H9 (cell line): ENCODE data around the gene TIAL1. TPM values are rescaled to one million over a fixed set of nuclear protein-coding genes. Genes with fewer than 3 reads are reported as not detected.
A peak's percentile ranks its signal among the peaks of the same experiment; 100 is the strongest.

Experiments used
- DNase-seq: peaks from one replicate; pipeline ENCODE4 v3.0.0-alpha.2; 2017
- H2AFZ ChIP-seq: one replicate; pipeline ENCODE4 v1.6.1; 2013; ENCODE audit warnings: mild to moderate bottlenecking, low read length, control low read depth, moderate library complexity
- H2AK5ac ChIP-seq: 2 replicates; pipeline ENCODE4 v1.6.1; 2013; ENCODE audit warnings: low read length, control low read depth, mixed read lengths; ENCODE audit not compliant: insufficient read length
- H2BK120ac ChIP-seq: one replicate; pipeline ENCODE4 v1.6.1; 2013; ENCODE audit warnings: low read depth, mild to moderate bottlenecking, low read length, control low read depth, inconsistent platforms; ENCODE audit not compliant: poor library complexity, severe bottlenecking
- H2BK12ac ChIP-seq: 2 replicates; pipeline ENCODE4 v1.6.1; 2013; ENCODE audit warnings: low read length, control low read depth, mixed read lengths, low read depth; ENCODE audit not compliant: insufficient read length
- H2BK15ac ChIP-seq: 2 replicates; pipeline ENCODE4 v1.6.1; 2013; ENCODE audit warnings: low read depth, low read length, control low read depth
- H2BK20ac ChIP-seq: one replicate; pipeline ENCODE4 v1.6.1; 2013; ENCODE audit warnings: low read depth, mild to moderate bottlenecking, low read length, control low read depth, inconsistent platforms; ENCODE audit not compliant: poor library complexity, severe bottlenecking
- H2BK5ac ChIP-seq: 2 replicates; pipeline ENCODE4 v1.6.1; 2013; ENCODE audit warnings: low read length, control low read depth, mixed read lengths; ENCODE audit not compliant: insufficient read length
- H3K14ac ChIP-seq: 2 replicates; pipeline ENCODE4 v1.6.1; 2013; ENCODE audit warnings: low read length, control low read depth; ENCODE audit not compliant: insufficient read depth
- H3K18ac ChIP-seq: 2 replicates; pipeline ENCODE4 v1.6.1; 2013; ENCODE audit warnings: low read depth, mild to moderate bottlenecking, mixed read lengths, low read length, control low read depth; ENCODE audit not compliant: insufficient read length
- H3K23ac ChIP-seq: 2 replicates; pipeline ENCODE4 v1.6.1; 2013; ENCODE audit warnings: low read length, control low read depth, mixed read lengths, low read depth; ENCODE audit not compliant: insufficient read length
- H3K23me2 ChIP-seq: 2 replicates; pipeline ENCODE4 v1.6.1; 2013; ENCODE audit warnings: low read depth, mild to moderate bottlenecking, mixed read lengths, low read length, control low read depth; ENCODE audit not compliant: insufficient read length, poor library complexity, severe bottlenecking
- H3K27ac ChIP-seq: 2 replicates; pipeline ENCODE4 v1.5.1; 2013; ENCODE audit warnings: low read length, control low read depth, mixed read lengths, low read depth; ENCODE audit not compliant: insufficient read length
- H3K27me3 ChIP-seq: 2 replicates; pipeline ENCODE4 v1.6.1; 2013; ENCODE audit warnings: low read length, control low read depth, inconsistent platforms; ENCODE audit not compliant: insufficient read depth
- H3K4ac ChIP-seq: 2 replicates; pipeline ENCODE4 v1.6.1; 2013; ENCODE audit warnings: low read depth, mild to moderate bottlenecking, control low read depth, inconsistent platforms, low read length, moderate library complexity
- H3K4me1 ChIP-seq: 2 replicates; pipeline ENCODE4 v1.6.1; 2013; ENCODE audit warnings: low read length, control low read depth, inconsistent platforms; ENCODE audit not compliant: insufficient read depth
- H3K4me2 ChIP-seq: 2 replicates; pipeline ENCODE4 v1.6.1; 2013; ENCODE audit warnings: low read length, control low read depth, mixed read lengths; ENCODE audit not compliant: insufficient read length, insufficient read depth
- H3K56ac ChIP-seq: 2 replicates; pipeline ENCODE4 v1.6.1; 2013; ENCODE audit warnings: low read depth, mild to moderate bottlenecking, mixed read lengths, low read length, control low read depth; ENCODE audit not compliant: insufficient read length
- H3K79me1 ChIP-seq: 2 replicates; pipeline ENCODE4 v1.6.1; 2013; ENCODE audit warnings: low read depth, mild to moderate bottlenecking, moderate library complexity, low read length, control low read depth, inconsistent platforms; ENCODE audit not compliant: insufficient read depth, poor library complexity, severe bottlenecking
- H3K79me2 ChIP-seq: 2 replicates; pipeline ENCODE4 v1.6.1; 2013; ENCODE audit warnings: low read length, control low read depth, inconsistent platforms; ENCODE audit not compliant: insufficient read depth
- H3K9ac ChIP-seq: 2 replicates; pipeline ENCODE4 v1.6.1; 2013; ENCODE audit warnings: low read length, control low read depth, mixed read lengths; ENCODE audit not compliant: insufficient read length; ENCODE audit errors: extremely low read depth
- H3K9me3 ChIP-seq: one replicate; pipeline ENCODE4 v1.6.1; 2013; ENCODE audit warnings: low read depth, low read length, inconsistent platforms; ENCODE audit not compliant: control insufficient read depth
- H3T11ph ChIP-seq: one replicate; pipeline ENCODE4 v1.6.1; 2013; ENCODE audit warnings: mild to moderate bottlenecking, low read length, control low read depth, inconsistent platforms
- H4K20me1 ChIP-seq: one replicate; pipeline ENCODE4 v1.6.1; 2013; ENCODE audit not compliant: control insufficient read depth, insufficient read length, insufficient read depth
- H4K5ac ChIP-seq: 2 replicates; pipeline ENCODE4 v1.6.1; 2013; ENCODE audit warnings: low read depth, mild to moderate bottlenecking, mixed read lengths, low read length, control low read depth; ENCODE audit not compliant: insufficient read length
- H4K8ac ChIP-seq: replicated peaks from 2 replicates; pipeline ENCODE4 v1.6.1; 2013; ENCODE audit warnings: low read length, control low read depth, mixed read lengths, low read depth; ENCODE audit not compliant: insufficient read length
- H4K91ac ChIP-seq: 2 replicates; pipeline ENCODE4 v1.6.1; 2013; ENCODE audit warnings: low read depth, mild to moderate bottlenecking, moderate library complexity, mixed read lengths, low read length, control low read depth; ENCODE audit not compliant: insufficient read length
- H3K27ac Mint-ChIP-seq, 3 experiments: 2 replicates in 2 of 3; 3 replicates in 1 of 3; pipeline ENCODE4 v1.8.0; 2020 to 2021; ENCODE audit warnings: mixed read lengths in 3 of 3, mild to moderate bottlenecking in 1 of 3, moderate library complexity in 1 of 3
- H3K27me3 Mint-ChIP-seq: 2 replicates; pipeline ENCODE4 v1.8.0; 2021; ENCODE audit warnings: low read depth, mild to moderate bottlenecking, moderate library complexity, mixed read lengths
- H3K36me3 Mint-ChIP-seq, 3 experiments: 2 replicates in 2 of 3; 3 replicates in 1 of 3; pipeline ENCODE4 v1.8.0; 2020 to 2021; ENCODE audit warnings: low read depth in 3 of 3, mixed read lengths in 3 of 3; ENCODE audit not compliant: insufficient read depth in 1 of 3
- H3K4me1 Mint-ChIP-seq, 2 experiments: 2 replicates each; pipeline ENCODE4 v1.8.0; 2020; ENCODE audit warnings: mixed read lengths in 2 of 2
- H3K4me3 Mint-ChIP-seq, 2 experiments: 2 replicates in 1 of 2; 3 replicates in 1 of 2; pipeline ENCODE4 v1.8.0; 2020 to 2021; ENCODE audit warnings: mild to moderate bottlenecking in 2 of 2, mixed read lengths in 2 of 2, moderate library complexity in 1 of 2
- H3K9me3 Mint-ChIP-seq, 2 experiments: 2 replicates in 1 of 2; 3 replicates in 1 of 2; pipeline ENCODE4 v1.8.0; 2020; ENCODE audit warnings: mild to moderate bottlenecking in 2 of 2, mixed read lengths in 2 of 2, moderate library complexity in 1 of 2
- WGBS: extraction: QIAGEN DNeasy Blood & Tissue Kit; methylation state at CpG from one replicate; pipeline ENCODE4 v1.1.7; 2013; ENCODE audit warnings: missing lambda C conversion rate, low lambda C conversion rate, mixed read lengths; ENCODE audit not compliant: insufficient read length; ENCODE audit errors: extremely low coverage; 5-methylcytosine and 5-hydroxymethylcytosine counted together
- total RNA-seq: library from RNA; stranded (reverse); gene quantifications from 2 replicates; pipeline ENCODE4 v1.2.1, GENCODE V29; 2021
- TF ChIP-seq, protein P1 (sequence below): fragments of 200-600 bp; sonication (generic); conservative IDR thresholded peaks from 3 replicates; pipeline ENCODE4 v1.8.0; 2021; ENCODE audit warnings: antibody characterized with exemption, mild to moderate bottlenecking

TIAL1 gene
- total RNA-seq, 1 experiment from 2014 or later, result 146 TPM

- peaks cover 5 to 12% (median 6%) of the 10 kb centered on the region in 3 experiments; a peak in 6 of 7 replicates for H3K36me3 Mint-ChIP-seq
- no peak overlapping the region for H3K14ac ChIP-seq
- no peak overlapping the region for H3K9ac ChIP-seq
- no CpG with 5 or more reads among the region's 2 CpGs for WGBS
- no peak overlapping the region for H4K91ac ChIP-seq
- no peak overlapping the region for H2AK5ac ChIP-seq
- no peak overlapping the region for H2BK12ac ChIP-seq
- no peak overlapping the region for H3K4me2 ChIP-seq
- H3K27me3 Mint-ChIP-seq, result no peaks in the 10 kb centered on the region
- H3K56ac ChIP-seq, result no peak overlapping the region
- no peak overlapping the region for H2BK15ac ChIP-seq
- no peak overlapping the region for H3K4ac ChIP-seq
- H3K4me1 ChIP-seq, result peaks cover 4% of the 10 kb centered on the region; the same call in 1 of the 2 replicates
- H3K18ac ChIP-seq, result no peak overlapping the region
- H3K27me3 ChIP-seq, result no peaks in the 10 kb centered on the region
- H3K27ac ChIP-seq, result no peak overlapping the region
- no peak overlapping the region for H3K4me3 Mint-ChIP-seq
- DNase-seq, result peak; percentile 62
- H3K9me3 ChIP-seq, result no peaks in the 10 kb centered on the region
- H4K20me1 ChIP-seq, result no peaks in the 10 kb centered on the region
- peaks cover 7 to 8% of the 10 kb centered on the region in 2 experiments for H3K9me3 Mint-ChIP-seq
- no peak overlapping the region for H3K27ac Mint-ChIP-seq
- H2BK20ac ChIP-seq, result no peak overlapping the region
- H2BK120ac ChIP-seq, result no peak overlapping the region
- no peaks in the 10 kb centered on the region for H3K79me1 ChIP-seq
- TF ChIP-seq, protein P1, sequence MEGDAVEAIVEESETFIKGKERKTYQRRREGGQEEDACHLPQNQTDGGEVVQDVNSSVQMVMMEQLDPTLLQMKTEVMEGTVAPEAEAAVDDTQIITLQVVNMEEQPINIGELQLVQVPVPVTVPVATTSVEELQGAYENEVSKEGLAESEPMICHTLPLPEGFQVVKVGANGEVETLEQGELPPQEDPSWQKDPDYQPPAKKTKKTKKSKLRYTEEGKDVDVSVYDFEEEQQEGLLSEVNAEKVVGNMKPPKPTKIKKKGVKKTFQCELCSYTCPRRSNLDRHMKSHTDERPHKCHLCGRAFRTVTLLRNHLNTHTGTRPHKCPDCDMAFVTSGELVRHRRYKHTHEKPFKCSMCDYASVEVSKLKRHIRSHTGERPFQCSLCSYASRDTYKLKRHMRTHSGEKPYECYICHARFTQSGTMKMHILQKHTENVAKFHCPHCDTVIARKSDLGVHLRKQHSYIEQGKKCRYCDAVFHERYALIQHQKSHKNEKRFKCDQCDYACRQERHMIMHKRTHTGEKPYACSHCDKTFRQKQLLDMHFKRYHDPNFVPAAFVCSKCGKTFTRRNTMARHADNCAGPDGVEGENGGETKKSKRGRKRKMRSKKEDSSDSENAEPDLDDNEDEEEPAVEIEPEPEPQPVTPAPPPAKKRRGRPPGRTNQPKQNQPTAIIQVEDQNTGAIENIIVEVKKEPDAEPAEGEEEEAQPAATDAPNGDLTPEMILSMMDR, result peak; percentile 68
- H4K8ac ChIP-seq, result no peak overlapping the region
- H3T11ph ChIP-seq, result no peak overlapping the region
- H4K5ac ChIP-seq, result no peak overlapping the region
- peaks cover 5 to 7% of the 10 kb centered on the region in 2 experiments for H3K4me1 Mint-ChIP-seq
- no peak overlapping the region for H2AFZ ChIP-seq
- no peak overlapping the region for H3K23ac ChIP-seq
- H3K23me2 ChIP-seq, result no peaks in the 10 kb centered on the region
- no peaks in the 10 kb centered on the region for H3K79me2 ChIP-seq
- no peak overlapping the region for H2BK5ac ChIP-seq
Measured at GRCh38 chr10:119602241-119603095, 5.7 kb upstream of the TIAL1 start.
